HG03196 (cell line): Measurements from ENCODE around the gene CALM3.
A peak's percentile ranks its signal among the peaks of the same experiment; 100 is the strongest.

Experiments used
- ATAC-seq: cut with Tn5 transposase; IDR thresholded peaks from one replicate; pipeline ENCODE4 v1.9.1; 2021; ENCODE audit not compliant: unreplicated experiment

The CALM3 gene

GRCh38 chr19:46599716-46600373, 1.3 kb upstream of the CALM3 start:
- ATAC-seq, result no peak

GRCh38 chr19:46600384-46601317, 479 bp upstream of the CALM3 start:
- peak; percentile 73 for ATAC-seq

DNA sequence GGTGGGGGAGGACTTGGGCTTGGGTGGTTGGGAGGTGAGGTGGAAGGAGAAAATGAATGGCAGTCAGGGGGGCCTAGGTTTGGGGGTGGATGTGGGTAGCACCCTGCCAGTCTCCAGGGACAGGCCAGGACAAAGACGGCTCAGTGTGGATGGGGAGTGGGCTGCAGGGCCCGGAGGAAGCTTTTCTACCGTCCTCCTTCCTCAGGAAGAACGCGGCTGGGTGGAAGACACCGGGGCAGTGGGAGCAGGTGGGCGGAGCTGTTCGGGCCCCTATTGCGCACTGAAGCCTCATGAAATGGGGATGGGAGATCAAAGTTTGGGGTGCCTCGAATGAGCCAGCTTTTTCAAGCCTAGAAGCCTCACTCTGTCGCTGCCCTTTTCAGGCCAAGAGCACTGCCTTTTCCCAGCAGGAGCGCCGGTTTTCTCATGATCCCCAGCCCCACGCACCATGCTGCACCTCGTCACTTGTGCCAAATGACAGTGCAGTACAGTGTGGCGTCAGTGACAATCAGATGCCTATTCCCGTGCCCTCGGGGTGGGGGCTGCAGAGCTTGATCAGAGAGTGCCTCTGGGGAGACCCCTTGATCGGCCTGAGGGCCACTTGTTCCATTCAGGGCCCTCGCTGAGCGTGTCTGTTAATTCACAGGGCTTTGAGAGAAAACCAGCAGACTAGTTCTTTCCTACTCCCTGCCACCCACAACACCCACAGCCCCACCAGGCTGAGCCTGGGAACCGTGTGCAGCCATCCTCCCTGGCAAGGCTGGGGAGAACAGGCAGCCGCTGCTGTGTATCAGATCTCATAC, 1.5 kb downstream of the CALM3 start:
- ATAC-seq, result no peak

GRCh38 chr19:46603195-46603637, 2.1 kb downstream of the CALM3 start:
- ATAC-seq, result no peak

DNA sequence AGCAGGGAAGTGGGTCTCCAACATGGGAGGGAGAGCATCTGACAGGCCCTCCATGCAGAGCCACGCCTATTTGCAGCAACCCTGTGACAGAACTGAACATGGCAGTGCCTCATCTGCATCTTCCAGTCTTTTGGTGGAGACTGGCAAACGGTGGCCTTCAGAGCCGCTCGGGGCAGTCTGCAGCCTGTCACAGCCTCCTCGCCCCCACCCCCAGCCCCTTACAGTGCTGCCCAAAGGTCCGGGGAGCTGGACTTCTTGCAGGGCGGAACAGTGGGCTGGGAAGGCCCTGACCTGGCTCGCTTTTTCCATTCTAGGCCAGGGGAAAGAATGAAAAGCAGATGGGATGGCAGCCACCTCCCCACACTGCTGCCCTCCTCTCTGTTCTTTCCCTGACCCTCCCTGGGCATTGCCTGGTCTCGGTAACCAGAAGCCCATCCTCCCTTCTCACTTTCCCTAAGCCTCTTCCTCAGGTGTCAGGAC, 2.7 kb downstream of the CALM3 start:
- ATAC-seq, result no peak

DNA sequence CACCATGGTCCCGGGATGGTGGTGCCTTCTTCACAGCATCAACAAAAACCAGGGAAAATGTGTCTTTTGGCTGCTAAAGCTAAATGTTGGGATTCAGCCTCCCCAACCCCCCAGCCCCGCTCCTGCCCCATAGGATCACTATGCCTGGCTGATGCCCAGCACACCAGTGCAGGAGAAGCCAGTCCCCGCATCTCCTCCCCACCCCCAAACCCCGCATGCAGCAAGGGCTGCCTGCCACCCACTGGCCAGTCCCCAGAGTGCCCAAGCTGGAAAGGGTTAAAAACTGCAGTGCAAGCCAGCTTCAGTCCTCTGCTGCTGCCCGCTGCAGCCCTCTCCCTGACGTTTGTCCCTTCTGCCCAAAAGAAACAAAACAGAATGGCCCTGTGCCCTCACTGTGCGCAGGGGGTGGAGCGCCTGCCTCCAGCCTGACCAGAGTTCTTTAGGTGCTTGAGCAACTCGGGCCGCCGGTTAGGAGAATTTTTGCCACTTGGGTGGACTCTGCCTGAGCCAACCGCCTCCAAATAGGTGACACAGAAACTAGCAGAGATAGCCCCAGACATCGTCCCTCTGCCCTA, 3.7 kb downstream of the CALM3 start:
- ATAC-seq, result no peak

DNA sequence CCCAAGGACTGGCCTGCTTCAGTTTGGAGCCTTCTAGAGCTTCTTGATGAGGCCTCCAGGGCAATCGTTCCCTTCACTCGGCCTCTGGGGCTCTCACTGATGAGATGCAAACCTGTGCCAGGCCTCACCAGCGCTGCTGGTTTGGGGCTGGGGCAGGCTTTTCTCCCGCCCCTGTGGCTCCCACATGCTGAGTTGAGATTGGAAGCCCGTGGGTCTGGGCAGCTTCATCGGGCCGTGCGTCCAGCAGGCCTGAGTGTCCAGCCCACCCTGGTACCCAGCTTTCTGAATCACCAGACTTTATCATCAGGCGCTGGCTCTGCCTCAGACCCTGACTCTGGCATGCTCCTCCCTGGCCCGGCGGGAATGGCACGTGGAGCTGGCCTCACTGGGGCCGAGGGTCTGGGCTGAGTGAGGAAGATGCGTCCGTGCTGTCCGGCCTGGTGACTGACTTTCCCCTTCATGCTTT, 4.3 kb downstream of the CALM3 start:
- no peak for ATAC-seq

GRCh38 chr19:46606019-46606418, 4.9 kb downstream of the CALM3 start:
- no peak for ATAC-seq

DNA sequence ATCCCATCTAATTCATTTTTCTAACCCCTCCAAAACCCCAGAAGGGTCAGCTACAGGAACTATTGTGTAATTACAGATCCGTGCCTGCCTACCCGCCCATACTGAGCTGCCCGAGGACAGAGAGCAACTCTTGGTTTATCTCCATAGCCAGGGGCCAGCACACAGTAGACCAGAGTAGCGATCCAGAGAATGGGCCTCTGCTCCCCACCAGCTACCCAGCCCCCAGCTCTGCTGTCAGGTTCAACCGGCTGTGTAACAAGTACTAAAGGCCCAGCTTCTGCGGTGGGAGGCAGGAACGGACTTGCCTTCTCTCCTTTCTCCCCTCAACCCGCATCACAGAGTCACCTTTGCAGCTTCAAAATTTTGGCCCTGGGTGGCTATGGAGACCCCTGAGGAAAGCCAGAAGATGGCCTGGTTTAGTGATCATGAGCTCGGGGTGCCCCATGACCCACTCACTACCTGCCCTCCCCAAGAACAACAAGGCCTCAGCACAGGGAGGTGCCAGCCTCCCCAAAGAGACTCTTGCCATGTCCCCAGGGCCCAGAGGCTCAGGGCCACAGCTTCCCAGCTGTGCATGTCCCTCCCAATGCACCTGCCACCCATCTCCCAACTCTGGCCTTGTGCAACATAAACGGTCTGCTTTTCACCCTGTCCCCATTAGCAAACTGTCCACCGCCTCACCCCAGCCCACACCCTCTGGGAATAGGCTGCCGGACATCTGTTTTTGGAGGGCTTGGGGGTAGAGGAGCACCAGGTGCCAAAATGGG, 5.7 kb downstream of the CALM3 start:
- no peak for ATAC-seq

DNA sequence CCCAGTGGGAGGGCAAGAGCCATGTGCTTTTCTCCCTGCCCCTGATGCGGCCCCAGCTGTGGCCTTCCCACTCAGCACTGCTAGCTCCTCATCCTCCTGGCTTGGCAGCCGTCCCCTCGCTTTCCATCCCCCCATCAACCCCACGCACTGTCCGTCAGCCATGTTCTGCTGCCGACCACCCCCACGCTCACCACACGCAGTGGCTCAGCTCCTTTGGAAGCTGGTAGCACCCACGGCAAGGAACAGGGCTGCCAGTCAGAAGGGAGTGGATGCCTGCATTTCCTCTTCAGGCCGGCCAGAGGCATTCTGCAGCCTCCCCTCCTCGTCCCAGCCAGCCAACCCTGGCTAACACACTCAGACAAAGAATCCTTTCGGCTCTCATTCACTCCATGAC, 6.3 kb downstream of the CALM3 start:
- no peak for ATAC-seq

DNA sequence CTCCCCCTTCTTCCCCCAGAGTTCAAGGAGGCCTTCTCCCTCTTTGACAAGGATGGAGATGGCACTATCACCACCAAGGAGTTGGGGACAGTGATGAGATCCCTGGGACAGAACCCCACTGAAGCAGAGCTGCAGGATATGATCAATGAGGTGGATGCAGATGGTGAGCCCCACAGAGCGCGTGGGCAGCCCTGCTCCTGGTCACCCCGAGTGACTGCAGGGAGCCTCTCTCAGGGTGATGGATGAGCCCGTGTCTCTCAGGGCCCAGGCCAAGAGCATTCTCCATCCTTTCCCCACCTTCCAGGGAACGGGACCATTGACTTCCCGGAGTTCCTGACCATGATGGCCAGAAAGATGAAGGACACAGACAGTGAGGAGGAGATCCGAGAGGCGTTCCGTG, 7.0 kb downstream of the CALM3 start:
- ATAC-seq, result no peak

GRCh38 chr19:46608581-46609345, 7.6 kb downstream of the CALM3 start:
- ATAC-seq, result no peak

DNA sequence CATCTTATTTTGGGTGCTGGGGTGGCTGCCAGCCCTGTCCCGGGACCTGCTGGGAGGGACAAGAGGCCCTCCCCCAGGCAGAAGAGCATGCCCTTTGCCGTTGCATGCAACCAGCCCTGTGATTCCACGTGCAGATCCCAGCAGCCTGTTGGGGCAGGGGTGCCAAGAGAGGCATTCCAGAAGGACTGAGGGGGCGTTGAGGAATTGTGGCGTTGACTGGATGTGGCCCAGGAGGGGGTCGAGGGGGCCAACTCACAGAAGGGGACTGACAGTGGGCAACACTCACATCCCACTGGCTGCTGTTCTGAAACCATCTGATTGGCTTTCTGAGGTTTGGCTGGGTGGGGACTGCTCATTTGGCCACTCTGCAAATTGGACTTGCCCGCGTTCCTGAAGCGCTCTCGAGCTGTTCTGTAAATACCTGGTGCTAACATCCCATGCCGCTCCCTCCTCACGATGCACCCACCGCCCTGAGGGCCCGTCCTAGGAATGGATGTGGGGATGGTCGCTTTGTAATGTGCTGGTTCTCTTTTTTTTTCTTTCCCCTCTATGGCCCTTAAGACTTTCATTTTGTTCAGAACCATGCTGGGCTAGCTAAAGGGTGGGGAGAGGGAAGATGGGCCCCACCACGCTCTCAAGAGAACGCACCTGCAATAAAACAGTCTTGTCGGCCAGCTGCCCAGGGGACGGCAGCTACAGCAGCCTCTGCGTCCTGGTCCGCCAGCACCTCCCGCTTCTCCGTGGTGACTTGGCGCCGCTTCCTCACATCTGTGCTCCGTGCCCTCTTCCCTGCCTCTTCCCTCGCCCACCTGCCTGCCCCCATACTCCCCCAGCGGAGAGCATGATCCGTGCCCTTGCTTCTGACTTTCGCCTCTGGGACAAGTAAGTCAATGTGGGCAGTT, 8.6 kb downstream of the CALM3 start:
- ATAC-seq, result no peak

DNA sequence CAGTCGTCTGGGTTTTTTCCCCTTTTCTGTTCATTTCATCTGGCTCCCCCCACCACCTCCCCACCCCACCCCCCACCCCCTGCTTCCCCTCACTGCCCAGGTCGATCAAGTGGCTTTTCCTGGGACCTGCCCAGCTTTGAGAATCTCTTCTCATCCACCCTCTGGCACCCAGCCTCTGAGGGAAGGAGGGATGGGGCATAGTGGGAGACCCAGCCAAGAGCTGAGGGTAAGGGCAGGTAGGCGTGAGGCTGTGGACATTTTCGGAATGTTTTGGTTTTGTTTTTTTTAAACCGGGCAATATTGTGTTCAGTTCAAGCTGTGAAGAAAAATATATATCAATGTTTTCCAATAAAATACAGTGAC, 9.3 kb downstream of the CALM3 start:
- no peak for ATAC-seq

DNA sequence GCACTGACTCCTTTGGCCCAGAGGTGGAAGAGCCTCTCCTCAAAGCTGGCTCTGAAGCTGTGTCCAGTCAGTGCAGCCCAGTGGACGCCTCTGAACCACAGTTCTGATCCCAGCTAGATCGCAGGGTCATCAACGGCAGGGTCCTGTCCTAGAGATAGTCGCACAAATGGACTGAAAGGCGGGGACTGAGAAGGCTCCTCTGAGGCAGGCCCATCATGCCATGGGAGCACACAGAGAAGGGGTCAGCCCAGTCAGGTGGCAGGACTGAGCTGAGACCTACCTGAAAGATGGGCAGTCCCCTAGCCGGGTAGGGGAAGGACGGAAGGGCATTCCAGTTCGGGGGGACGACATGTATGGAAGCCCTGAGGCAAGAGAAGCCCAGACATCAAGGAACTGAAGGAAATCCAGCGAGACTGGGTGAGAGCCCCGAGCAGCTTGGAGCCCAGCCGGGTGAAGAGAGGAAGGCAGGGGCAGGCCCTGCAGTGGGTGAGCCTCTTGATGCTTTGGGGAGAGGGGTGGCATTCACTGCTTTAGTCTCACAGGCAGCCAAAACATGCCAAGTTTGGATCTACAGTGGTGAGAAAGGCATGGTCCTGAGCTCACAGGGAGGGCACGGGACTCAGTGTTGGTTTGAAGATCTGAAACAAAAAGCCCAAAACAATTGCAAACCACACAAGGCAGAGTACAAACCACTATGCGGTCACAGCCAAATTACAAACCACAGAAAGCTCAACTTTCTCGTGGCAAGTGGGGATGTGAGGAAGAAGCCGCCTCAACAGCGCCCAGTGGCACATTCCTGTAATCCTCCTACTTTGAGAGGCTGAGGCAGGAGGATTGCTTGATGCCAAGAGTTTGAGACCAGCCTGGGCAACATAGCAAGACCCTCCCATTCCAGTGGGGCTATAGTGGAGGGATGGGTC, 10.0 kb downstream of the CALM3 start:
- no peak for ATAC-seq

DNA sequence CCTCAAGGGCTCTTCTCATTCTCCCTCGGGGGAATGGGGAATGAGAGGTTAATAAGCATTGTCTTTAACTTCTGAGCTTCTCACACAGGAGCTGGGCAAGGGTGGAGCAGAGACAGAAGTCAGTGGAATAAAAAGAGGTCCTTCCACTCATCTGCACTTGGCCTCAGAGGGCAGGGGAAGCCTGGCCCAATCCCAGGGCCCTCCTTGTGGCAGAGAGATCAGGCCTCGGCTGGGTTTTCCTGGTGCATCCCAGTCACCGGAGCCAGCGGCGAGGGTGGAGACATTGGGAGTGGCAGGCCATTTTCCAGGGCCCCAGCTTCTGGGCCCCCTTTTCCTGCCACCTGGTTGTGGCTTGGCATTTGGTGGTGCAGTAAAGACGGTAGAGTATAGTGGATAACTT, 10.6 kb downstream of the CALM3 start:
- no peak for ATAC-seq

DNA sequence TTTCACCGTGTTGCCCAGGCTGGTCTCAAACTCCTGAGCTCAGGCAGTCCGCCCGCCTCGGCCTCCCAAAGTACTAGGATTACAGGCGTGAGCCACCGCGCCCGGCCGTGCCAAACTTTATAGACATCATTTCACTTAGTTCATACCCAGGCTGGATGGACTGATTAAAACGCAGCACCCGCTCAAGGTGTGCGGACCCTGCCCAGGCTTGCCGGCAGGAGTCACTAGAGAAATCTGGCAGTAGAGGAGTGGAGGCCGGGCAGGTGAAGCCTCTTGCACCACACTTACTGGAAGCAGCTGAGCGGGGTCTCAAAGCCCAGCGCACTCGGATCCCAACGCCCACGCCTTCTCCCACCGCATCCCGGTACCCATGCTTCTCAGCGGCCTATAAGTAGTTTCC, 12.4 kb downstream of the CALM3 start:
- no peak for ATAC-seq
